GM23338 (cell line): ENCODE results near the gene TMEM135. TPM values are rescaled to one million over a fixed set of nuclear protein-coding genes. Genes with fewer than 3 reads are reported as not detected.

Experiments used
- ATAC-seq: fragments of 200-7000 bp; cut with Tn5 transposase; 3 replicates; pipeline ENCODE4 v1.9.1; 2020
- DNase-seq: peaks from one replicate; pipeline ENCODE4 v3.0.0-alpha.2; 2015; ENCODE audit warnings: low spot score
- H2AFZ ChIP-seq: fragments of 200-600 bp; sonication (generic); 2 replicates; pipeline ENCODE4 v1.8.0; 2016; ENCODE audit warnings: antibody characterized with exemption, mild to moderate bottlenecking, moderate library complexity
- H3F3A ChIP-seq: fragments of 200-600 bp; sonication (generic); replicated peaks from 2 replicates; pipeline ENCODE4 v1.8.0; 2017; ENCODE audit warnings: antibody characterized with exemption, mixed run types, low read depth
- H3K27ac ChIP-seq: fragments of 200-600 bp; sonication (generic); 2 replicates; pipeline ENCODE4 v1.6.1; 2016; ENCODE audit warnings: low read depth
- H3K27me3 ChIP-seq: fragments of 200-600 bp; sonication (generic); 2 replicates; pipeline ENCODE4 v1.8.0; 2016; ENCODE audit warnings: mild to moderate bottlenecking, mixed run types, moderate library complexity; ENCODE audit not compliant: insufficient read depth
- H3K36me3 ChIP-seq: fragments of 200-600 bp; sonication (generic); 2 replicates; pipeline ENCODE4 v1.8.0; 2016; ENCODE audit warnings: mild to moderate bottlenecking; ENCODE audit not compliant: insufficient read depth
- H3K4me1 ChIP-seq: fragments of 200-600 bp; sonication (generic); 2 replicates; pipeline ENCODE4 v1.8.0; 2016; ENCODE audit warnings: mild to moderate bottlenecking, moderate library complexity; ENCODE audit not compliant: insufficient read depth
- H3K4me2 ChIP-seq: fragments of 200-600 bp; sonication (generic); 2 replicates; pipeline ENCODE4 v1.7.1; 2017; ENCODE audit warnings: mixed run types
- H3K4me3 ChIP-seq: fragments of 200-600 bp; sonication (generic); 2 replicates; pipeline ENCODE4 v1.6.1; 2016; ENCODE audit warnings: mixed run types
- H3K79me2 ChIP-seq: fragments of 200-600 bp; sonication (generic); replicated peaks from 2 replicates; pipeline ENCODE4 v1.8.0; 2017; ENCODE audit warnings: mild to moderate bottlenecking; ENCODE audit not compliant: insufficient read depth
- H3K9me2 ChIP-seq: fragments of 200-600 bp; sonication (generic); 2 replicates; pipeline ENCODE4 v1.8.0; 2017; ENCODE audit not compliant: insufficient read depth
- H4K20me1 ChIP-seq: fragments of 200-600 bp; sonication (generic); replicated peaks from 2 replicates; pipeline ENCODE4 v1.8.0; 2017; ENCODE audit warnings: mild to moderate bottlenecking; ENCODE audit not compliant: insufficient read depth
- H3K27ac Mint-ChIP-seq: 2 replicates; pipeline ENCODE4 v1.8.0; 2020; ENCODE audit warnings: inconsistent platforms, mild to moderate bottlenecking, moderate library complexity, mixed read lengths
- H3K27me3 Mint-ChIP-seq: 3 replicates; pipeline ENCODE4 v1.8.0; 2022; ENCODE audit warnings: low read depth, mild to moderate bottlenecking, moderate library complexity, mixed read lengths, inconsistent platforms; ENCODE audit not compliant: insufficient read depth, poor library complexity
- H3K36me3 Mint-ChIP-seq: 3 replicates; pipeline ENCODE4 v1.8.0; 2021; ENCODE audit warnings: low read depth, mild to moderate bottlenecking, inconsistent platforms, moderate library complexity, mixed read lengths
- H3K4me1 Mint-ChIP-seq: 3 replicates; pipeline ENCODE4 v1.8.0; 2020; ENCODE audit warnings: mild to moderate bottlenecking, inconsistent platforms, mixed read lengths
- H3K4me3 Mint-ChIP-seq: 3 replicates; pipeline ENCODE4 v1.8.0; 2021; ENCODE audit warnings: moderate library complexity, mild to moderate bottlenecking, inconsistent platforms, mixed read lengths
- H3K9me3 Mint-ChIP-seq: 3 replicates; pipeline ENCODE4 v1.8.0; 2020; ENCODE audit warnings: moderate library complexity, mild to moderate bottlenecking, inconsistent platforms, mixed read lengths
- CREB1 ChIP-seq: fragments of 250-450 bp; sonication (Bioruptor Pico); IDR thresholded peaks from 2 replicates; pipeline ENCODE4 v1.5.0; 2020; ENCODE audit warnings: low read depth, mild to moderate bottlenecking, moderate library complexity
- EZH2 ChIP-seq: fragments of 200-600 bp; sonication (generic); IDR thresholded peaks from one replicate; pipeline ENCODE4 v1.8.0; 2017; ENCODE audit warnings: antibody characterized with exemption, mild to moderate bottlenecking, low read depth; ENCODE audit not compliant: unreplicated experiment
- EZH2phosphoT487 ChIP-seq: fragments of 200-600 bp; sonication (generic); IDR thresholded peaks from one replicate; pipeline ENCODE4 v1.8.1; 2018; ENCODE audit warnings: antibody characterized with exemption; ENCODE audit not compliant: unreplicated experiment
- JUNB ChIP-seq: IDR thresholded peaks from one replicate; pipeline ENCODE4 v1.6.1; 2016; ENCODE audit warnings: antibody characterized with exemption; ENCODE audit not compliant: unreplicated experiment
- POLR2AphosphoS5 ChIP-seq: IDR thresholded peaks from 2 replicates; pipeline ENCODE4 v1.6.1; 2016; ENCODE audit warnings: antibody characterized with exemption, low read depth
- polyA plus RNA-seq: library from polyadenylated mRNA; unstranded; fragments of >200 nt; fragmentation: Nextera tagmentation; extraction: Ambion mirVana; gene quantifications from 2 replicates; pipeline ENCODE4 v1.2.1, GENCODE V29; 2016
- total RNA-seq: library from RNA; depleted of rRNA; stranded (reverse); fragments of >200 nt; shearing (Covaris generic); gene quantifications from 2 replicates; pipeline ENCODE4 v1.2.3, GENCODE V29; 2014
- TF ChIP-seq, protein P1 (sequence below): fragments of 250-450 bp; sonication (Bioruptor Pico); IDR thresholded peaks from 2 replicates; pipeline ENCODE4 v1.5.0; 2020; ENCODE audit warnings: mild to moderate bottlenecking, moderate library complexity

TMEM135 gene
- total and polyA plus RNA-seq, 2 experiments from 2014 or later, result 23.4 to 49.9 TPM

GRCh38 chr11:87033561-87033960 lies 4.2 kb upstream of the TMEM135 start:
- Mint-ChIP-seq H3K9me3 (no peaks in the 10 kb centered on the region), H3K4me1 (peaks cover 27% of the 10 kb centered on the region), H3K36me3 (no peaks in the 10 kb centered on the region), H3K27me3 (peaks cover 7% of the 10 kb centered on the region), H3K27ac (no peak overlapping the region), H3K4me3 (no peak overlapping the region)
- ATAC-seq, result no peak
- Histone ChIP-seq H3K9me2 (no peaks in the 10 kb centered on the region), H3K4me1 (peaks cover 28% of the 10 kb centered on the region), H3F3A (0 out of 2 replicates have a peak, but pooled peaks cover 4% of the 10 kb centered on the region), H3K36me3 (no peaks in the 10 kb centered on the region), H3K27me3 (no peaks in the 10 kb centered on the region), H3K27ac (no peak overlapping the region), H3K79me2 (peaks cover 3% of the 10 kb centered on the region), H3K4me2 (peak overlapping the region; percentile 59), H3K4me3 (no peak overlapping the region), H4K20me1 (no peaks in the 10 kb centered on the region), H2AFZ (peak overlapping the region; percentile 90)
- DNase-seq, result no peak
- TF ChIP-seq CREB1 (CRISPR knock-in tag) (no peak), POLR2AphosphoS5 (no peak), EZH2phosphoT487 (no peak), JUNB (no peak), EZH2 (no peak)
- TF ChIP-seq, protein P1, sequence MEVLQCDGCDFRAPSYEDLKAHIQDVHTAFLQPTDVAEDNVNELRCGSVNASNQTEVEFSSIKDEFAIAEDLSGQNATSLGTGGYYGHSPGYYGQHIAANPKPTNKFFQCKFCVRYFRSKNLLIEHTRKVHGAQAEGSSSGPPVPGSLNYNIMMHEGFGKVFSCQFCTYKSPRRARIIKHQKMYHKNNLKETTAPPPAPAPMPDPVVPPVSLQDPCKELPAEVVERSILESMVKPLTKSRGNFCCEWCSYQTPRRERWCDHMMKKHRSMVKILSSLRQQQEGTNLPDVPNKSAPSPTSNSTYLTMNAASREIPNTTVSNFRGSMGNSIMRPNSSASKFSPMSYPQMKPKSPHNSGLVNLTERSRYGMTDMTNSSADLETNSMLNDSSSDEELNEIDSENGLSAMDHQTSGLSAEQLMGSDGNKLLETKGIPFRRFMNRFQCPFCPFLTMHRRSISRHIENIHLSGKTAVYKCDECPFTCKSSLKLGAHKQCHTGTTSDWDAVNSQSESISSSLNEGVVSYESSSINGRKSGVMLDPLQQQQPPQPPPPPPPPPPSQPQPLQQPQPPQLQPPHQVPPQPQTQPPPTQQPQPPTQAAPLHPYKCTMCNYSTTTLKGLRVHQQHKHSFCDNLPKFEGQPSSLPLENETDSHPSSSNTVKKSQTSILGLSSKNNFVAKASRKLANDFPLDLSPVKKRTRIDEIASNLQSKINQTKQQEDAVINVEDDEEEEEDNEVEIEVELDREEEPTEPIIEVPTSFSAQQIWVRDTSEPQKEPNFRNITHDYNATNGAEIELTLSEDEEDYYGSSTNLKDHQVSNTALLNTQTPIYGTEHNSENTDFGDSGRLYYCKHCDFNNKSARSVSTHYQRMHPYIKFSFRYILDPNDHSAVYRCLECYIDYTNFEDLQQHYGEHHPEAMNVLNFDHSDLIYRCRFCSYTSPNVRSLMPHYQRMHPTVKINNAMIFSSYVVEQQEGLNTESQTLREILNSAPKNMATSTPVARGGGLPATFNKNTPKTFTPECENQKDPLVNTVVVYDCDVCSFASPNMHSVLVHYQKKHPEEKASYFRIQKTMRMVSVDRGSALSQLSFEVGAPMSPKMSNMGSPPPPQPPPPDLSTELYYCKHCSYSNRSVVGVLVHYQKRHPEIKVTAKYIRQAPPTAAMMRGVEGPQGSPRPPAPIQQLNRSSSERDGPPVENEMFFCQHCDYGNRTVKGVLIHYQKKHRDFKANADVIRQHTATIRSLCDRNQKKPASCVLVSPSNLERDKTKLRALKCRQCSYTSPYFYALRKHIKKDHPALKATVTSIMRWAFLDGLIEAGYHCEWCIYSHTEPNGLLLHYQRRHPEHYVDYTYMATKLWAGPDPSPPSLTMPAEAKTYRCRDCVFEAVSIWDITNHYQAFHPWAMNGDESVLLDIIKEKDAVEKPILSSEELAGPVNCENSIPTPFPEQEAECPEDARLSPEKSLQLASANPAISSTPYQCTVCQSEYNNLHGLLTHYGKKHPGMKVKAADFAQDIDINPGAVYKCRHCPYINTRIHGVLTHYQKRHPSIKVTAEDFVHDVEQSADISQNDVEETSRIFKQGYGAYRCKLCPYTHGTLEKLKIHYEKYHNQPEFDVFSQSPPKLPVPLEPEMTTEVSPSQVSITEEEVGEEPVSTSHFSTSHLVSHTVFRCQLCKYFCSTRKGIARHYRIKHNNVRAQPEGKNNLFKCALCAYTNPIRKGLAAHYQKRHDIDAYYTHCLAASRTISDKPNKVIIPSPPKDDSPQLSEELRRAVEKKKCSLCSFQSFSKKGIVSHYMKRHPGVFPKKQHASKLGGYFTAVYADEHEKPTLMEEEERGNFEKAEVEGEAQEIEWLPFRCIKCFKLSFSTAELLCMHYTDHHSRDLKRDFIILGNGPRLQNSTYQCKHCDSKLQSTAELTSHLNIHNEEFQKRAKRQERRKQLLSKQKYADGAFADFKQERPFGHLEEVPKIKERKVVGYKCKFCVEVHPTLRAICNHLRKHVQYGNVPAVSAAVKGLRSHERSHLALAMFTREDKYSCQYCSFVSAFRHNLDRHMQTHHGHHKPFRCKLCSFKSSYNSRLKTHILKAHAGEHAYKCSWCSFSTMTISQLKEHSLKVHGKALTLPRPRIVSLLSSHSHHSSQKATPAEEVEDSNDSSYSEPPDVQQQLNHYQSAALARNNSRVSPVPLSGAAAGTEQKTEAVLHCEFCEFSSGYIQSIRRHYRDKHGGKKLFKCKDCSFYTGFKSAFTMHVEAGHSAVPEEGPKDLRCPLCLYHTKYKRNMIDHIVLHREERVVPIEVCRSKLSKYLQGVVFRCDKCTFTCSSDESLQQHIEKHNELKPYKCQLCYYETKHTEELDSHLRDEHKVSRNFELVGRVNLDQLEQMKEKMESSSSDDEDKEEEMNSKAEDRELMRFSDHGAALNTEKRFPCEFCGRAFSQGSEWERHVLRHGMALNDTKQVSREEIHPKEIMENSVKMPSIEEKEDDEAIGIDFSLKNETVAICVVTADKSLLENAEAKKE (CRISPR knock-in tag), result no peak
